Endothelial cell of umbilical vein (primary cell): Measurements from ENCODE around the gene TM9SF1. TPM values are rescaled to one million over a fixed set of nuclear protein-coding genes. Genes with fewer than 3 reads are reported as not detected.

ENCODE experiments used
- BruUV-seq: library from RNA; stranded (reverse); fragments of 400-500 nt; replicated peaks from 2 replicates; lab custom pipeline; 2021; lab: Mats Ljungman, UMichigan
- CTCF ChIA-PET: fragments of 300-600, 350-600 bp; sonication (Branson Sonifier 250); formaldehyde crosslinking; loops from one replicate; lab custom pipeline; 2021; ENCODE audit warnings: antibody characterized with exemption, inconsistent platforms; lab: Charles Lee
- POLR2A ChIA-PET: fragments of 300-600, 350-600 bp; sonication (Branson Sonifier 250); formaldehyde crosslinking; loops from one replicate; lab custom pipeline; 2021; ENCODE audit warnings: antibody characterized with exemption, inconsistent platforms; lab: Charles Lee
- DNase-seq: peaks from one replicate; pipeline ENCODE4 v3.0.0-alpha.2; 2011; ENCODE audit warnings: low read depth, low spot score
- FAIRE-seq: peaks from 2 replicates; lab custom pipeline; 2011; peaks lifted over from hg19 to GRCh38; lab: Jason Lieb, UNC
- H2AFZ ChIP-seq: 2 replicates; pipeline ENCODE4 v1.6.0; 2012; ENCODE audit warnings: low read depth, low read length, control low read depth, inconsistent platforms
- H3K27ac ChIP-seq: 2 replicates; pipeline ENCODE4 v1.5.1; 2011; ENCODE audit warnings: low read depth, mild to moderate bottlenecking, control low read depth, low read length, moderate library complexity; ENCODE audit not compliant: insufficient read depth
- H3K27me3 ChIP-seq, 2 experiments: 2 replicates each; pipeline versions ENCODE4 v1.6.0 to v1.6.1; 2011; ENCODE audit warnings: low read length in 2 of 2, mixed read lengths in 1 of 2; ENCODE audit not compliant: control insufficient read depth in 2 of 2, insufficient read depth in 2 of 2
- H3K36me3 ChIP-seq, 2 experiments: 2 replicates in 1 of 2; 3 replicates in 1 of 2; pipeline ENCODE4 v1.5.1; 2011; ENCODE audit warnings: low read length in 2 of 2, mild to moderate bottlenecking in 1 of 2, moderate library complexity in 1 of 2; ENCODE audit not compliant: control insufficient read depth in 2 of 2, insufficient read depth in 2 of 2; ENCODE audit errors: extremely low read depth in 1 of 2
- H3K4me1 ChIP-seq: 3 replicates; pipeline ENCODE4 v1.5.1; 2011; ENCODE audit warnings: mild to moderate bottlenecking, low read length; ENCODE audit not compliant: control insufficient read depth, insufficient read depth; ENCODE audit errors: extremely low read depth
- H3K4me2 ChIP-seq: 2 replicates; pipeline ENCODE4 v1.6.1; 2011; ENCODE audit warnings: low read length, control low read depth, mixed read lengths; ENCODE audit not compliant: insufficient read depth
- H3K4me3 ChIP-seq, 3 experiments: fragments of 200-600 bp in 1 of 3; sonication (generic), shearing (Covaris generic) in 1 of 3; replicated peaks in 1 of 3; 2 replicates each; pipeline ENCODE4 v1.5.1; 2011 to 2016; ENCODE audit warnings: control low read depth in 3 of 3, low read length in 3 of 3, mild to moderate bottlenecking in 2 of 3, inconsistent platforms in 1 of 3, low read depth in 1 of 3, moderate library complexity in 1 of 3; ENCODE audit not compliant: insufficient read depth in 1 of 3
- H3K79me2 ChIP-seq: 2 replicates; pipeline ENCODE4 v1.6.0; 2012; ENCODE audit warnings: low read length, inconsistent platforms; ENCODE audit not compliant: control insufficient read depth, insufficient read depth
- H3K9ac ChIP-seq: replicated peaks from 2 replicates; pipeline ENCODE3; 2011; ENCODE audit warnings: low read length, control low read depth; ENCODE audit not compliant: insufficient read depth; ENCODE audit errors: extremely low read depth
- H3K9me1 ChIP-seq: replicated peaks from 3 replicates; pipeline ENCODE4 v1.6.0; 2011; ENCODE audit warnings: mild to moderate bottlenecking, low read length; ENCODE audit not compliant: control insufficient read depth, insufficient read depth; ENCODE audit errors: extremely low read depth
- H3K9me3 ChIP-seq: replicated peaks from 2 replicates; pipeline ENCODE4 v1.5.1; 2012; ENCODE audit warnings: low read length, inconsistent platforms; ENCODE audit not compliant: control insufficient read depth, insufficient read depth
- H4K20me1 ChIP-seq: replicated peaks from 2 replicates; pipeline ENCODE3; 2011; ENCODE audit warnings: mild to moderate bottlenecking, low read length; ENCODE audit not compliant: control insufficient read depth, insufficient read depth; ENCODE audit errors: extremely low read depth
- CTCF ChIP-seq, 2 donors: IDR thresholded peaks; 1 replicate in 1 of 2; 2 replicates in 1 of 2; pipeline ENCODE4 v1.5.1; 2011; ENCODE audit warnings: low read length in 2 of 2, mild to moderate bottlenecking in 2 of 2, moderate library complexity in 2 of 2, control low read depth in 1 of 2, inconsistent platforms in 1 of 2, low read depth in 1 of 2; ENCODE audit not compliant: insufficient read depth in 1 of 2; ENCODE audit errors: extremely low read depth in 1 of 2
- EZH2 ChIP-seq: IDR thresholded peaks from 2 replicates; pipeline ENCODE4 v1.6.1; 2012; ENCODE audit warnings: borderline replicate concordance, low read depth, mild to moderate bottlenecking, moderate library complexity, low read length, inconsistent platforms; ENCODE audit not compliant: severe bottlenecking
- FOS ChIP-seq: IDR thresholded peaks from 2 replicates; pipeline ENCODE4 v1.6.1; 2011; ENCODE audit warnings: mild to moderate bottlenecking, low read length, moderate library complexity, borderline replicate concordance; ENCODE audit not compliant: insufficient read depth
- GATA2 ChIP-seq: IDR thresholded peaks from 2 replicates; pipeline ENCODE4 v1.7.0; 2011; ENCODE audit warnings: low read depth, mild to moderate bottlenecking, moderate library complexity, mixed read lengths, low read length; ENCODE audit not compliant: insufficient read length, insufficient read depth
- JUN ChIP-seq: IDR thresholded peaks from 2 replicates; pipeline ENCODE4 v1.6.1; 2011; ENCODE audit warnings: borderline replicate concordance, low read depth; ENCODE audit not compliant: insufficient read length, insufficient read depth
- MAX ChIP-seq: IDR thresholded peaks from 2 replicates; pipeline ENCODE4 v1.6.1; 2011; ENCODE audit not compliant: insufficient read depth, insufficient read length
- MYC ChIP-seq: IDR thresholded peaks from one replicate; pipeline ENCODE4 v1.6.1; 2011; ENCODE audit warnings: mild to moderate bottlenecking, low read depth, low read length
- POLR2A ChIP-seq: IDR thresholded peaks from 2 replicates; pipeline ENCODE4 v1.6.1; 2012; ENCODE audit warnings: low read depth, mild to moderate bottlenecking, control low read depth, low read length
- POLR2AphosphoS5 ChIP-seq: IDR thresholded peaks from 2 replicates; pipeline ENCODE4 v1.6.1; 2012; ENCODE audit warnings: low read depth, mild to moderate bottlenecking, control low read depth, low read length, moderate library complexity; ENCODE audit not compliant: insufficient read depth
- dilution Hi-C: fragments of 300-500 bp; cut with MboI; formaldehyde crosslinking; loops from one replicate; pipeline ENCODE4 v1.15.0; 2019; ENCODE audit warnings: low sequenced_read_pairs; ENCODE audit not compliant: extremely low pct_ligation_motif_present
- intact Hi-C: fragments of 100-400 bp; cut with micrococcal nuclease; formaldehyde crosslinking; loops from one replicate; pipeline ENCODE4 v1.10.0; 2022
- polyA plus RNA-seq, 4 experiments: library from polyadenylated mRNA; depleted of rRNA in 3 of 4; stranded (reverse) in 3 of 4; unstranded in 1 of 4; fragments of >200 nt; gene quantifications; 2 replicates each; pipeline versions ENCODE4 v1.2.1 to v1.2.3, GENCODE V29; 2011 to 2012; ENCODE audit warnings: missing spikeins in 1 of 4
- total RNA-seq: library from RNA; stranded (reverse); gene quantifications from 2 replicates; pipeline ENCODE4 v1.2.3, GENCODE V29; 2021

TM9SF1 gene
- total and polyA plus RNA-seq, 2 donors (not counting 3 experiments of a cell fraction or from before 2014, with no cell fraction given) = 60.7 to 71.5 TPM

- dilution Hi-C loops = no loop called here
Measured at GRCh38 chr14:24192933-24193332, 2.3 kb downstream of the TM9SF1 start.

More at GRCh38 chr14:24192933-24193332, 2.3 kb downstream of the TM9SF1 start:
- Histone ChIP-seq H3K27me3 (no peaks in the 10 kb centered on the region), H3K9ac (no peak overlapping the region), H3K79me2 (peaks cover 37% of the 10 kb centered on the region), H3K9me3 (no peaks in the 10 kb centered on the region), H3K9me1 (no peaks in the 10 kb centered on the region), H4K20me1 (no peaks in the 10 kb centered on the region), H2AFZ (no peak overlapping the region), H3K27ac (no peak overlapping the region), H3K4me3 (no peak overlapping the region), H3K36me3 (peaks cover 5 to 18% of the 10 kb centered on the region in 2 experiments), H3K4me1 (peaks cover 17% of the 10 kb centered on the region), H3K4me2 (no peak overlapping the region)
- CTCF ChIA-PET = no interaction called here
- POLR2A ChIA-PET = no interaction called here
- TF ChIP-seq MAX (no peak), POLR2A (no peak), JUN (no peak), CTCF (IDR thresholded peaks at IDR 0.05; ENCODE audit: extremely low read depth in 1 of 2, insufficient read depth in 1 of 2, low read depth in 1 of 2, low read length in 2 of 2) (no peak), FOS (no peak), POLR2AphosphoS5 (no peak), MYC (no peak), GATA2 (no peak), EZH2 (no peak)
- BruUV-seq = no TSS peak
- DNase-seq (no peak), FAIRE-seq (no peak)
- intact Hi-C loops = no loop called here
